Measurements from ENCODE around the gene GLIPR1.
"Not testable (repeated sequence)": the region's sequence is repeated elsewhere in the genome, so short reads cannot be mapped to it uniquely, and the experiment has no call there.

The GLIPR1 gene

DNA sequence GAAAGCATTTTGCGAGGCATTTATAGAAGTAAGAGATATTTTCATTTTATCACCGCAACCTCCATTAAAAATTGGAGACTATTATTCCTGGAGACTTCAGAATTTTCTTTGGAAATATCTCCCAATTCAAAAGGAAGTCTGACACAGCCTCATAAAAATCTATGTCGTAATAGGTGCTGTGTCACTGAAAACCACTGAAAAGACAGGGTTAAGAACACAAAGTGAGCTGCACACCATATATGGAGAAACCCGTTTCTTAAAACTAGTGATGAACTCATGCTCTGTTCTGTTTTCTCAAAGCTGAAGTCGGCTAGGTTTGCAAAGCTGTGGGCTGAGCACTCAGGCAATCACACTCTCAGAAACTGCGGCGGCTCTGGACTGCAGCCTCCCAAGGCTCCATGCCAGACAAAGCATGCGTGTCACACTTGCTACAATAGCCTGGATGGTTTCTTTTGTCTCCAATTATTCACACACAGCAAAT lies at the start of gene GLIPR1:
Gene GLIPR1 (plus strand): TSS at position 287 of the 481 bp plus-strand sequence. CDS start 126 bp downstream, at position 413.
- no peak for DNase-seq

DNA sequence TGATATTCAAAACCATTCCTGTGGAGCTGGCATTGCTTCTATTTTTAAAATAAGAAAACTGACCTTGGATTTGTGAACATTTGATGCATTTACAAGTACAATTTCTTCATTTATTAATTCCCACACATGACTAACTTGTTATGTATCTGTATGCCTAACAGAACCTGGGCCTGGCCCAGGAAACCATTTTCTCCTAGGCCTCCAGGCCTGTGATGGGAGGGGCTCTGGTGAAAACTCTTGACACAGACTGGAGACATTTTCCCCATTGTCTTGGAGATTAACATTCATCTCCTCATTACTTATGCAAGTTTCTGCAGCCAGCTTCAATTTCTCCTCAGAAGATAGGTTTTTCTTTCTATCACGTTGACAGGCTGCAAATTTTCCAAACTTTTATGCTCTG lies 47.6 kb upstream of the GLIPR1 start:
- DNase-seq: no peak

DNA sequence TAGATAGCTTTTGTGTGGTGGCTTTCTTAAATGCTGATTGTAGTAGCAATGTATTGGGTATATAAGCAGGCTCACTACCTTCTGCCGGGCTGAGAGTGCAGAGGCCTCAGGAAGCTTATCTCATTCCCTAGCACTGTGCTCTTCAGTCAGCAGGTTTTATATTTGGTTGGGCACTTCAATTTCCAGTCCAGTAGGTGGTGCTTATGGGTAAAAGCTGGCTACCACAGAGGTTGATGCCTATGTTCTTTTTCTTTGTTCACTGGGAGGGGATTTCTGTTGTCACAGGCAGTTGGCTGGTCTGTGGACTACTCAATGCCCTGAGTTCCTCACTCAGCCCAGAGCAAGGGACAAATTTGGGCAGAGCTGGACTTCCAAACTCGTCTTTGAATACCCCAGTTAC lies 43.0 kb upstream of the GLIPR1 start:
- DNase-seq: no peak

DNA sequence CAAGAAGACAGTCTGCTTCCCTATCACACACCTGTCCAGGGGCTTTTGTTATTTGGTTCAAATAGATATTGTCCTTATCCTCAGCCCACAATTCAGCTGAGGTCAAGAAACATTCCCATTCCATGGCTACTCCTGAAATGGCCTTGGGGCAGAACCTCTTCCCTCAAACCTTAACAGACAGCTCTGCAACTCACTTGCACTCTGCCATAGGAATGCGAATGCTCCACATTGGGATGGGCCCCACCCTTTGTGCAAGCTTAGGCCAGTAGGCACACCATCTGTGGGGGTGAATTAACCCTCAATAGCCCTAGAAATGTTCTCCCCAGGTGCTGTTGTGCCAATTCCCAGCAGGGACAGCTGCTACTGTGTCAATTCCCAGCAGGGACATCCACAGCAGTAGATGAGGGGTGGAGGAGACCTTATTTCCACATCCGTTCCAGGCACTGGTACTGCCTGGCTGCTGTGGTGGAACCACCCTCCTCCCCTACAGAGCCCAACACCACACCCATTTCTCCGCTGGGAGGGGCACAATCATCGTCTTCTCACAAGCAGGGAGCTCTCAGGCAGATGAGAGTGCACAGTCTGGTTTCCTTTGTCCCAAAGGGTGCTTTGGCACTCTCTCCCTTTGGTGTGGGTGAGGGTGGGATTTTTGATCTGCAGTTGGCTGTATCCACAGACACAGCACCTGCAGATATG lies 42.3 kb upstream of the GLIPR1 start:
- no peak for DNase-seq

DNA sequence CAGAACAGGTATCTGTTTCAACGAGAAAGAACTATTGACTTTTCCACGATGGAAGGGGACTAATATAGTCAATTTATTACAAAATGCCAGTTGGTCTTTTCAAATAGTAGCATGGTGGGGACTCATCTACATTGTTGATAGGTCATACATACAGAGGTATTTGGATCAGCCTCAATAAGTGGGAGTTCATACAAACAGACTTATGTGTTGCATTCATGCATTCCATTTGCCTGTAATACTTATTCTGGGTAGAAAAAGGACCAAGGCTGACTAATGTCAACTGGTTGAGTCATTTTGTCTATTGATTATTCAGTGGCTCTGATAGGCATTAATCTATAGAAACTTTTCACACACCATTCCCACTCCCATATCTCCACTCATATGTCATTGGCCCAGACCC lies 41.5 kb upstream of the GLIPR1 start:
- DNase-seq: no peak

DNA sequence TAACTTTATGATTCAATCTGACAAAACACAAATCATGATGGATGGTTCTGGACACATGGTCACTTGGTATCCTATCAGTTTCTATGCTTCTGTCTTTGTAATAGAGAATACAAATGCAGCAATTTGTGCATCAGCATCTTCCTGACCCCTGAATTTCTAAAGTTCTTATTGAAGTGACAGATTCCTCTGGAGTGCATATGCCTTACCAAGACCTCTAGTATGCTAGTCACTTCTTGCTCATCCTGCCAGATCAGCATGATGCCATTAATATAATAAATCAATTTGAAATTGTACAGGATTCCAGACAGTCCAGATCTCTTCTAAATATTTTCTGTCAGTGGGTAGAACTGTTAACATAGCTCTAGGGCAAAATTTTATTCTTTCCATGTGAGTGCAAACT lies 40.6 kb upstream of the GLIPR1 start:
- no peak for DNase-seq

DNA sequence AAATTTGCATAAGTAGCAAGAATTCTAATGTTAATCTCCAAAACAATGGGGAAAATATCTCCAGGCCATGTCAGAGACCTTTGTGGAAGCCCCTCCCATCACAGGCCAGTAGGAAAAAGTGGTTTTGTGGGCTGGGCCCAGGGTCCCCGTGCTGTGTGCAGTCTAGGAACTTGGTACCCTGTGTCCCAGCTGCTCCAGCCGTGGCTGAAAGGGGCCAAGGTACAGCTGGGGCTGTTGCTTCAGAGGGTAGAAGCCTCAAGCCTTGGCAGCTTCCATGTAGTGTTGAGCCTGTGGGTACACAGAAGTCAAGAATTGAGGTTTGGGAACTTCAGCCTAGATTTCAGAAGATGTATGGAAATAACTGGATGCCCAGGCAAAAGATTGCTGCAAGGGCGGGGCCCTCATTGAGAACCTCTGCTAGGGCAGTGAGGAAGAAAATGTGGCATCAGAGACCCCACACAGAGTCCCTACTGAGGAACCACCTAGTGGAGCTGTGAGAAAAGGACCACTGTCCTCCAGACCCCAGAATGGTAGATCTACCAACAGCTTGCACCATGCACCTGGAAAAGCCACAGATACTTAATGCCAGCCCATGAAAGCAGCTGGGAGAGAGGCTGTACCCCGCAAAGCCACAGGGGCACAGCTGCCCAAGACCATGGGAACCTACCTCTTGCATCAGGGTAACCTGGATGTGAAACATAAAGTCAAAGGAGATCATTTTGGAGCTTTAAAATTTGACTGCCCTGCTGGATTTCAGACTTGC lies 38.7 kb upstream of the GLIPR1 start:
- not testable (repeated sequence) for DNase-seq

DNA sequence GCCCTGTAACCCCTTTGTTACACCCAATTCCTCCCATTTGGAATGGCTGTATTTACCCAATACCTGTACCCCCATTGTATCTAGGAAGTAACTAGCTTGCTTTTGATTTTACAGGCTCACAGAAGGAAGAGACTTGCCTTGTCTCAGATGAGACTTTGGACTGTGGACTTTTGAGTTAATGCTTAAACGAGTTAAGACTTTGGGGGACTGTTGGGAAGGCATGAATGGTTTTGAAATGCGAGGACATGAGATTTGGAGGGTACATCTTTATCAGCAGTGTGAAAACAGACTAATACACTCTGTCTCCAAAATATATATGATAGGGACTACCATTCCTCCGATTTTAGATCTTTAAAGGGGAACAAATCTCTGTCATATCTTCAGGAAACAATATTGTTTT lies 38.1 kb upstream of the GLIPR1 start:
- DNase-seq: not testable (repeated sequence)

DNA sequence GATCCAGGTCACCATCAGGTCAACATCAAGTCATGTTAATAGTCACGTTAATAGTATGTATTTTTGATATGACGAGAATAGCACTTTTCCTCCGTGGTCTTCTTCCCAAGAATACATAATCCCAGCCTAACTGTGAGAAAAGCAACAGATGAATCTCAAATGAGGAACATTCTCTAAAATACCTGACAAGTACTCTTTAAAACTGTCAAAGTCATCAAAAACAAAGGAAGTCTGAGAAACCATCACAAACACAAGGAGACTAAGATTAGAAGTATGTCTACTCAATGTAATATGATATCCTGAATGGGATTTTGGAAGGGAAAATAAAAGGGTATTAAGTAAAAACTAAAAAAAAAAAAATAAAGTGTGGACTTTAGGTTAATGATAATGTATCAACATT lies 36.8 kb upstream of the GLIPR1 start:
- no peak for DNase-seq

DNA sequence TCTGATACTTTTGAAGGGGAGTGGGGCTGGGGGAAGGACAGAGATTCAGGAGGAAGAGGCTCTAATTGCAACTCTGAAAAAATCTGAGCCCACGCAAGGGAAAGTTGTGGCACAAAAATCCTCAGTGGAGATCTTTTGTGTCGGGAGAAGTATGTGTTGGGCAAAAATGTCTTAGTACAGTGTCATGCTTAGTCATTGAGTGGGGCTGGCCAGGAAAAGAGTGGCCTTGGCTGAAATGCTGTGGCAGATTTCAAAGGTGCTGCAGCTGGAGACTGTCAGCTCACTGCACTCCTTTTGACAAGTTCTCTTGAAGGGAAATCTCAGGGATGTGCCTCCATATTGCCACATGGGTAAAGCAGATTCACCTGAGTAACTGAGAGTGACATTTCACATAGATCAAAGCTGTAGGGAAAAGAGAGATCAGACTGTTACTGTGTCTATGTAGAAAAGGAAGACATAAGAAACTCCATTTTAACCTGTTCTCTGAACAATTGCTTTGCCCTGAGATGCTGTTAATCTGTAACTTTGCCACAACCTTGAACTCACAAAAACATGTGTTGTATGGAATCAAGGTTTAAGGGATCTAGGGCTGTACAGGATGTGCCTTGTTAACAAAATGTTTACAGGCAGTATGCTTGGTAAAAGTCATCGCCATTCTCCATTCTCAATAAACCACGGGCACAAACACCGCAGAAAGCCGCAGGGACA lies 36.0 kb upstream of the GLIPR1 start:
- no peak for DNase-seq

DNA sequence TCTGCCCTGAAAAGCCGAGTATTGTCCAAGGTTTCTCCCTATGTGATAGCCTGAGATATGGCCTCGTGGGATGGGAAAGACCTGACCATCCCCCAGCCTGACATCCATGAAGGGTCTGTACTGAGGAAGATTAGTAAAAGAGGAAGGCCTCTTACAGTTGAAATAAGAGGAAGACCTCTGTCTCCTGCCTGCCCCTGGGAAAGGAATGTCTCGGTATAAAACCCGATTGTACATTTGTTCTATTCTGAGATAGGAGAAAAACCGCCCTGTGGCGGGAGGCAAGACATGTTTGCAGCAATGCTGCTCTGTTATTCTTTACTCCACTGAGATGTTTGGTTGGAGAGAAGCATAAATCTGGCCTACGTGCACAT lies 35.4 kb upstream of the GLIPR1 start:
- DNase-seq: not testable (repeated sequence)

DNA sequence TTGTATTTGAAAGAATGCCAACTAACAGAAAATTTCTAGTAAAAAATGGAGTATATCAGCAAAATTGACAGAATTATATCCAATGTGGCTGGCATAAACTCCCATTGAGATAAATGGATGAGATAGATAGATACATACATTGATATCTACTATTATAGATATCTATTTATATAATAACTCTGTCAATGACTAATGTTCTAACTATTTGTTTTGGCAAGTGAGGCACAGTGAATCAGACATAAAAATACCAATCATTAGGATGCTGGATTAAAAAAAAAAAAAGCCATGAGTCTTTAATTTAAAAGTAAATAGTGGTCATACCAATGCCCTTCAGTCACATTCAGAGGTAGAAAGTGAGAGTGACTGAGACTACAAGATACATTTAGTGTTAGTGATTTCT lies 33.7 kb upstream of the GLIPR1 start:
- no peak for DNase-seq

DNA sequence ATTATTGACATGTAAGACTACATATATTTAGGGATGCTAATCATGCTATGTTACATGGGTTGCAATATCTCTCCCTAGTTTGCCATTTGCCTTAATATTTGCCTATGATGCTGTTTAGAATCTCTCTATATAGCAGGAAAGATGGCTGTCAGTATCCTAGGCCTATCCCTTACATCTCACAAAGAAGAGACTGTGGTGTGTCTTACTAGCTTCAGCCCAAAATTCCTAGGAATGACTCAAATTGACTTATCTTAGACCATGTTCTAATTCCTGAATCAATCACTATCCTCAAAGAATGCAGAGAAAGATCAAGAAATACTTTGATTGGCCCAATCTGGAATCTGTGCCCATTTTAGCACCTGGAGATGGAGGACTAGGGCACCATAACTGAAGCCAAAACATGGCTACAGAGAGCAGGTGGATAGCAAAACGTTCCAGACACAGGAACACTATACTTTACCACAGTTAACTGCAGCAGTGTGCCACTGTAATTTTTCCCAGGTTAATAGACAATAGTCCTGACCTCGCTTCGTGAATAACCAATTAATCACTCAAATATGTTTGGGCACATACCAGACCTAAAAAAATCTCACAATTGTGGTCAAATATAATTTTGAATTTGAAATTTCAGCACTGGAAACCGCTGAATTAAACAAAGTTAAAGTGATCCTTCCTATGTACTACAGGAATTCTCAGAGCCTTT lies 32.7 kb upstream of the GLIPR1 start:
- no peak for DNase-seq

DNA sequence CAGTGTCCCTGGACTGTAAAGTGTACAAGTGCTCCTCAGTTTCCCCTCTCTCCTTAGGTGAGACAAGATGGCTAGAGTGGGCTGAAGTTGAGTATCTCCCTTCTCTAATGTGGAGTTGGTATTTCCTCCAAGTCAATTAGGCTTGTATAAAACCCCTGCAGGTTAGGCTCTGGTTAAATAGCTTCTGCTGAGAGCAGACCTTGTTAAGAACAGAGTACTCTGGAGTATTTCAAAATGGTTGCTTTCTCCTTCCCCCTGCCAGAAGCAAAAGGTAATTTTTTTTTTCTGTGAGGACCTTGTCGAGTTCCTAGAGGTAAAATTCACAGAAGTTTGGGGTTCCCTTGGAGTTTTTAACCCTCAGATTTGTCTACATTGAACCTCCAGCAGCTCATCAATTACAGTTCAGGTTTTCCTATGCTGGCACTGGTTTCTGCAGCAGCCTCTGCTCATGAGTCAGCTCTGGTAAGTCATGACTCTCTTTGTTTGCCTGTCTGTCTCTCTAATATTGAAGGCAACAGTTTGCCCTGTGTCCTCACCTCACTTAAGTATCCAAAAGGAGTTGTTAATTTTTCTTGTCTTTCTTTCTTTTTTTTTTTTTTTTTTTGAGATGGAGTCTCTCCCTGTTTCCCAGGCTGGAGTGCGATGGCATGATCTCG lies 27.8 kb upstream of the GLIPR1 start:
- no peak for DNase-seq

DNA sequence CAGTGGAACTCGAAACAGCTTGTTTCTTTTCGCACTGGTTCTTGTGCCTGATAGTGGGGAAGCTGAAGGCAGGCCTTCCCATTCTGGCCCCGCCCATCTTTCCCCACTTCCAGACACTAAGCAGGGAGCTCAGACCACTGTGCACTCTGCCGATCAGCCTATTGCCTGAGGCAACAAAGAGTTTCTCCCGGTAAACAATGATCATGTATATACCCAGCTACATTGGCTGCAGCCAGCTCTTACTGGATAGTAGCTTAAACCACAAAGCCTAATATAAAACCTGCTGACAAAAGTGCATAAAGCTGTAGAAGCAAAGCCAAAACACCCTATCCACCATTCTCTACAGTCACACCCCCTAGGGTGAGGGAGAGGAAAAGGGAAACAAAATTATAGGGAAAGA lies 24.7 kb upstream of the GLIPR1 start:
- no peak for DNase-seq

DNA sequence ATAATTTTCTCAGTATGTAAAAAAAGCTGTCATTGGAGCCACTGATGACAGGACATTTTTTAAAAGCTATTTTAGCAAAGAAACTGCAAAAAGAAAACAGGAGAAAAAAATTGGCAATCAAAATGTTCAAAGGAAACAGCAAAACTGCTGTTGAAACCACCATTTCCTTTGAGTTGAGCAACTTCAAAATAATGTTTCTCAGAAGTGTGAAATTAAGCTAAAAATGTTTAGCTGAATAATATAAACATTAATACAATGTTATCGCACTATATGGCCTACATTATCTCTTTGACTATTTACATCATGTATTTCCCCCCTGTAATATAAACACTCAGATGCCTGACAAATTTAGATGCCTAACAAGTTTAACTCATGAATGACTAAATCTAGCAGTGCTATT lies 23.4 kb upstream of the GLIPR1 start:
- DNase-seq: no peak

DNA sequence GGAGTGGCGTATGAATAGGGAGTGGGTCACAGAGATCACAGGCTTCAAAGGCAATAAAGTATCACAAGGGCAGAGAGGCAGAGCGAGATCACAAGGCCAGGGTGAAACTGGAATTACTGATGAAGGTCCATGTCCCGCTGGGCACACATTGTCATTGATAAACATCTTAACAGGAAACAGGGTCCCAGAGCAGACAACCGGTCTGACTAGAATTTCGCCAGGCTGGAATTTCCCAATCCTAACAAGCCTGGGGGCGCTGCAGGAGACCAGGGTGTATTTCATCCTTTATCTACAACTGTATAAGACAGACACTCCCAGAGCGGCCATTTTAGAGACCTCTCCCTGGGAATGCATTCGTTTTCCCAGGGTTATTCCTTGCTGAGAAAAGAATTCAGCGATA lies 22.7 kb upstream of the GLIPR1 start:
- DNase-seq: not testable (repeated sequence)

DNA sequence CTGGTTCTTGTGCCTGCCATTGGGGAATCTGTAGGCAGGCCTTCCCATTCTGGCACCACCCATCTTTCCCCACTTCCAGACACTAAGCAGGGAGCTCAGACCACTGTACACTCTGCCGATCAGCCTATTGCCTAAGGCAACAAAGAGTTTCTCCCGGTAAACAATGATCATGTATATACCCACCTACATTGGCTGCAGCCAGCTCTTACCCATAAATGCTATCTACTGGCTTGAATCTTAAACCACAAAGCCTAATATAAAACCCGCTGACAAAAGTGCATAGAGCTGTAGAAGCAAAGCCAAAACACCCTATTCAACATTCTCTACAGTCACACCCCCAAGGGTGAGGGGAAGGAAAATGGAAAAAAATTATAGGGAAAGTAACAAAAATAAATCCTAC lies 20.8 kb upstream of the GLIPR1 start:
- DNase-seq: no peak

DNA sequence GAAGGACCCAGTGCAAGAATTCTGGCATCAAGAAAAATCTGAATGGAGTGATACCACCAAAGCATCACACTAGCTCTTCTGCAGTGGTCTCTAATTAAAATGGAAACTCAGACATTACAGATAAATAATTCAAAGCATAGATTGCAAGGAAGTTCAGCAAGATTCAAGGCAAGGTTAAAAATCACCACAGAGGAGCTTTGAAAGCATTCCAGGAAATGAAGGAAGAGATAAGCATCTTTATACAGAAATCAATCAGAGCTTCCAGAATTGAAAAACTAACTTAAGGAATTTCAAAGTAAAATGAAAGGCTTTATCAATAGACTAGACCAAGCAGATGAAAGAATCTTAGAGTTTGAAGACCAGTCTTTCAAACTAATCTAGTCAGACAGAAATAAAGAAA lies 20.4 kb upstream of the GLIPR1 start:
- DNase-seq: no peak

DNA sequence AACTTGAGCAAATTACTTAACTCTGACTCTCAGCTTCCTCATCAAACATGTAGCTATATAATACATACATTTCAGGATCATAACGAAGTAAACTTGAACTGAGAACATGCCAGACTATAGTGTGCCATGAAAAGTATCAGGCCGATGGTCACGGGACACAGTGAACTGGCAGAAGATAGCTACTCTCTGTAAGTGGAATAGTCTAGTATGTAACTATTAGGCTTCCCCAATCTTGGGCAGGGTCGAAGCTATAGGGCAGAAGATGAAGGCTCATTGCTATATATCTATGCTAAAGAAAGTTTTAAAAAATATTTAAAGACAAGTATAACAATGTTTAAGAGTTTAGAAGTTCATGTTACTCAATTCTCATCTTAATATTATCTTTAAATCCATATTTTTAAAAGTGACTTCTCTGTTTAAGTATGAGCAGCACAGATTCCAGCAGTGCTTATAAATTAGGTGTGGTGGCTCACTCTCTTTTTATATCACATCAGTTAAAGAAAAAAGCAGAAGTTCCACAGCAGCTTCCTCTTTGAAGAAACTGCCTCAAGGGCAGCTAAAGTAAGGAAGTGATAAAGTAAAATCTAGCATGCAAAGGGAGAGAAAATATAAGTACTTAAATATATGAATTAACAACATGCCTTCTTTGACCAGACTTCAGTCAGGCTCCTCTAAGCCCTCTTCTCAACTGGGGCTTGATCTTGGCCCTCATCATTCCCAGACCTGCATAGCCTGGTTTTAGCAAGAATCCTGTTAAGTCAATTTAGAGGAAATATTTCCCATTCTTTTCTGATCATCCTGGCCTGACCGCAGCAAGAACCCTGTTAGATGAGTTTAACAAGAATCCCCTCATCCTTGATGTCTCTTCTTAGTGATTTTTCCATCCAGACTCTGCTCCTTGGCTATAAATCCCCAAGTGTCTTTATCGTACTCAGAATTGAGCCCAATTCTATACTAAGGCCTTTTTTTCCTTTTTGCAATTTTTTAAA lies 8.4 kb upstream of the GLIPR1 start:
- no peak for DNase-seq

DNA sequence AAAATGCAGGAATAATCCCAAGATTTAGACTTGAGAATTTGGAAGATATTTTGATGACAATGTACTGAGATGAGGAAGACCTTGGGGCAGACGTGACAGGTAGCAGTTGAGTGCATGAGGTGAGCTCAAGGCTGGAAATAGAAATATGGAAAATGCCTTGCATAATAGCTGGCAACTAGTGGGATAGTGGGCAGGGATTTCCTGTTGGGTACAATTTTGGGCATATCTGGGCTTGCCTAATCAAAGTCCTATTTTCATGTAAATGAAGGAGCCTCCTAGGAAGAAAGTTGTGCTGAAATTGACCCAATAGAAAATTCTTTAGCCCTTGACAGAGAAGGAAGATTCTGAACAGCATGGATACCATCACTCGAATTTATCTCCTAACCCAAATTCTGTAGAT lies 6.4 kb upstream of the GLIPR1 start:
- DNase-seq: no peak

All from cerebellar nuclear complex (tissue), 1 donor.